H1 (cell line): Measurements from ENCODE around the gene KLRC3.

Experiments
- EP300 ChIP-seq, 2 experiments: IDR thresholded peaks; 1 replicate in 1 of 2; 2 replicates in 1 of 2; pipeline ENCODE4 v1.6.1; 2011 to 2012; ENCODE audit warnings: low read depth in 2 of 2, low read length in 2 of 2, mild to moderate bottlenecking in 2 of 2, borderline replicate concordance in 1 of 2, inconsistent platforms in 1 of 2, moderate library complexity in 1 of 2
- JUND ChIP-seq: IDR thresholded peaks from 2 replicates; pipeline ENCODE4 v1.6.1; 2011; ENCODE audit warnings: mild to moderate bottlenecking, improper control_type of control experiment, low read length
- YY1 ChIP-seq: IDR thresholded peaks from 2 replicates; pipeline ENCODE4 v1.6.1; 2011; ENCODE audit warnings: low read depth, mild to moderate bottlenecking, low read length

DNA sequence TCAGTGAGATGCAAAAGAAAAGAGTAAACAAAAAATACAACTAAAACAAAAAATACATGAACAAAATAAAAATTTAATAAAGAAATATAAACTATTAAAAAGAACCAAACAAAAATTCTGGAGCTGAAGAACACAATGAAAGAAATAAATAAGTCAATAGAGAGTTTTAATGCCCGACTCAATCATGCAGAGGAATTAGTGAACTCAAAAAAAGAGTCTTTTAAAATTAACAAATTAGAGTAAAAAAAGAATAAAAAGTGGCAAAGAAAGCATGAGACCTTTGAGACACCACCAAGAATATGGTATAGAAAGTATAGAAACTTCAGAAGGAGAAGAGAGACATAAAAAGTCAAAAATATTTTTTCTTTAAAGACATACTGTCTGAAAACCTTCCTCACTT, 35.4 kb upstream of the KLRC3 start:
- TF ChIP-seq EP300 (IDR thresholded peaks at IDR 0.05; ENCODE audit: borderline replicate concordance in 1 of 2, low read depth in 2 of 2, low read length in 2 of 2) (no peak), JUND (no peak), YY1 (no peak)
